ENCODE measurements around the gene CFAP299.

Gene CFAP299

GRCh38 chr4:80852061-80852460 is 516.5 kb downstream of the CFAP299 start:
- H3K4me1 ChIP-seq (ENCODE audit: insufficient read depth, low read length, poor library complexity, severe bottlenecking): no peaks in the 10 kb centered on the region
- H2AFZ ChIP-seq (ENCODE audit: low read length): no peak overlapping the region
- no peaks in the 10 kb centered on the region for H3F3A ChIP-seq (ENCODE audit: low read depth)
- TF ChIP-seq CTCF (conservative IDR thresholded peaks at IDR 0.05; ENCODE audit: low read length) (no peak), EZH2phosphoT487 (IDR thresholded peaks at IDR 0.05; ENCODE audit: borderline replicate concordance) (no peak)
- no peak overlapping the region for H3K4me2 ChIP-seq (ENCODE audit: low read depth, low read length, poor library complexity, severe bottlenecking)
- H3K9me2 ChIP-seq (replicated peaks; ENCODE audit: low read depth, low read length): no peaks in the 10 kb centered on the region
- no peak overlapping the region for H3K9ac ChIP-seq (ENCODE audit: low read depth, low read length, poor library complexity, severe bottlenecking)
- no peaks in the 10 kb centered on the region for H3K36me3 ChIP-seq (ENCODE audit: insufficient read depth, low read length)
- no peaks in the 10 kb centered on the region for H3K79me2 ChIP-seq (ENCODE audit: insufficient read depth, low read length)
- H4K20me1 ChIP-seq (ENCODE audit: insufficient read depth, low read length, poor library complexity, severe bottlenecking): no peaks in the 10 kb centered on the region
- H3K9me3 ChIP-seq (ENCODE audit: insufficient read depth, low read depth, low read length): no peaks in the 10 kb centered on the region
- no peak overlapping the region for H3K4me3 ChIP-seq (ENCODE audit: low read length, poor library complexity, severe bottlenecking)
- no peaks in the 10 kb centered on the region for H3K27me3 ChIP-seq (ENCODE audit: insufficient read depth, low read length, poor library complexity, severe bottlenecking)

GRCh38 chr4:80873571-80873970 is 538.0 kb downstream of the CFAP299 start:
- H3K9ac ChIP-seq (ENCODE audit: low read depth, low read length, poor library complexity, severe bottlenecking): no peak overlapping the region
- no peaks in the 10 kb centered on the region for H4K20me1 ChIP-seq (ENCODE audit: insufficient read depth, low read length, poor library complexity, severe bottlenecking)
- H3K27me3 ChIP-seq (ENCODE audit: insufficient read depth, low read length, poor library complexity, severe bottlenecking): no peaks in the 10 kb centered on the region
- no peak overlapping the region for H3K4me3 ChIP-seq (ENCODE audit: low read length, poor library complexity, severe bottlenecking)
- peak overlapping the region; percentile 47; the same call in 1 of the 2 replicates for H2AFZ ChIP-seq (ENCODE audit: low read length)
- H3K4me1 ChIP-seq (ENCODE audit: insufficient read depth, low read length, poor library complexity, severe bottlenecking): peaks cover 28% of the 10 kb centered on the region
- TF ChIP-seq CTCF (conservative IDR thresholded peaks at IDR 0.05; ENCODE audit: low read length): no peak
- H3F3A ChIP-seq (ENCODE audit: low read depth): 0 out of 2 replicates have a peak, but pooled peaks cover 4% of the 10 kb centered on the region
- no peaks in the 10 kb centered on the region for H3K79me2 ChIP-seq (ENCODE audit: insufficient read depth, low read length)
- H3K4me2 ChIP-seq (ENCODE audit: low read depth, low read length, poor library complexity, severe bottlenecking): no peak overlapping the region
- no peaks in the 10 kb centered on the region for H3K36me3 ChIP-seq (ENCODE audit: insufficient read depth, low read length)
- no peaks in the 10 kb centered on the region for H3K9me2 ChIP-seq (replicated peaks; ENCODE audit: low read depth, low read length)
- H3K9me3 ChIP-seq (ENCODE audit: insufficient read depth, low read depth, low read length): no peaks in the 10 kb centered on the region

- Histone ChIP-seq H3K4me1 (ENCODE audit: insufficient read depth, low read length, poor library complexity, severe bottlenecking) (peaks cover 29% of the 10 kb centered on the region), H3K36me3 (ENCODE audit: insufficient read depth, low read length) (no peaks in the 10 kb centered on the region), H4K20me1 (ENCODE audit: insufficient read depth, low read length, poor library complexity, severe bottlenecking) (no peaks in the 10 kb centered on the region), H3K9me2 (replicated peaks; ENCODE audit: low read depth, low read length) (no peaks in the 10 kb centered on the region), H3K9me3 (ENCODE audit: insufficient read depth, low read depth, low read length) (no peaks in the 10 kb centered on the region), H3F3A (ENCODE audit: low read depth) (0 out of 2 replicates have a peak, but pooled peaks cover 4% of the 10 kb centered on the region), H3K79me2 (ENCODE audit: insufficient read depth, low read length) (no peaks in the 10 kb centered on the region), H3K27me3 (ENCODE audit: insufficient read depth, low read length, poor library complexity, severe bottlenecking) (no peaks in the 10 kb centered on the region), H3K4me2 (ENCODE audit: low read depth, low read length, poor library complexity, severe bottlenecking) (no peak overlapping the region), H3K9ac (ENCODE audit: low read depth, low read length, poor library complexity, severe bottlenecking) (no peak overlapping the region), H3K4me3 (ENCODE audit: low read length, poor library complexity, severe bottlenecking) (no peak overlapping the region), H2AFZ (ENCODE audit: low read length) (no peak overlapping the region)
- no peak for TF ChIP-seq CTCF (conservative IDR thresholded peaks at IDR 0.05; ENCODE audit: low read length)
- TF ChIP-seq EZH2phosphoT487 (IDR thresholded peaks at IDR 0.05; ENCODE audit: borderline replicate concordance): no peak
Observed at GRCh38 chr4:80874979-80875378, 539.4 kb downstream of the CFAP299 start.

Measured in Loucy (cell line).